GM18867 (cell line): Measurements from ENCODE around the gene DEGS2.
"Not testable (repeated sequence)": the region's sequence is repeated elsewhere in the genome, so short reads cannot be mapped to it uniquely, and the experiment has no call there.

ENCODE experiments used
- ATAC-seq: cut with Tn5 transposase; IDR thresholded peaks from one replicate; pipeline ENCODE4 v1.9.1; 2021; ENCODE audit warnings: mild to moderate bottlenecking, moderate library complexity; ENCODE audit not compliant: unreplicated experiment

DEGS2 gene

GRCh38 chr14:100180671-100181070, 21.2 kb upstream of the DEGS2 start:
- ATAC-seq: not testable (repeated sequence)

GRCh38 chr14:100178691-100179090, 19.2 kb upstream of the DEGS2 start:
- ATAC-seq: no peak

GRCh38 chr14:100176811-100177327, 17.4 kb upstream of the DEGS2 start:
- ATAC-seq: no peak

DNA sequence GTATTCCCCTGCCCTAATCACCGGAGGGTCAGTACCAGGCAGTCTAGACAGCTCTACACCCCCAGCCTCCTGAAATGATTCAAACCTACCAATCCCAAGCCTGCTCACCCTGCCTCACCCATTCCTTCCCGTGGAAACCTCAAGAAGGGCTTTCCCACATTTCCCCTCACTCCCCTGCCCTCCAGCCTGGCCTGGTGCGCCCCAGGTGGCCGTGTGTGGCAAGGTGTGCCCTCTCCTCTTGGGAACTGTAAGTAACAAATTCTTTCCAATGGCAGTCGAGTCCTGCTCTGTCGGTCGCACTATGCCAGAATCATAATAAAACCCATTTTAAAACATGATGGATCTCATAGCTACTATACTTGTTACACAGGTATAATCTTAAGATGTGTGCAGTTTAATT, 13.9 kb upstream of the DEGS2 start:
- no peak for ATAC-seq

DNA sequence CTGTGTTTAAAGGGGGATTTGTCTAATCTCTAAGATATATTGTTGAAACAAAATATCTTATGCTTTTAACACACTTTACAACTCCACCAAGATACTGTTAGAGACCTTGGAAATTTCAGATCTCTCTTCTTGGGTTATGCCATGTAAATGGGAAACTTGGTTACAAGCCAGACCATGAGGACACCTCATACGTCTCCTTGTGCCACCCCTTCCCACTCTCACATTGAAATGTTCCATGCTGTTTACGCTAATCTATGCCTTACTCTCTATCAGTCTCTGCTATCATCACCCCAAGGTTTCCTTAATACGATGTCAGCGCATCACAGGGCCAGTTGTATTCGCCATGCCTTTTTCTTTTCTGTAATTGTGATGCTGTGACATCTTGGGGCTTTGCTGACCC, 13.4 kb upstream of the DEGS2 start:
- no peak for ATAC-seq

GRCh38 chr14:100170880-100171279, 11.4 kb upstream of the DEGS2 start:
- ATAC-seq: no peak

DNA sequence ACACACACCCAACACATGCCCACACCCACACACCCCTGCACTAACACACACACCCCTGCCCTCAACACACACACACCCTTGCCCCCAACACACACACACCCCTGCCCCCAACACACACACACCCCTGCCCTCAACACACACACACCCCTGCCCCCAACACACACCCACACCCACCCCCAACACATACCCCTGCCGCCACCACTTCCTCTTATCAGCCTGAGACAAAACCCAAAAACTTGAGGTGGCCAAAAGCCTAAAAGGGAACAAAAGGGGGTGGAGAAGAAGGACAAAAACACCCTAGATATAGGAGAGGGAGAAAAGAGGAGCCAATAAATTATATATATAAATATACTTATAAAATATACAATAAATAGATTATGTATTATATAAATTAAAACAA, 9.1 kb upstream of the DEGS2 start:
- no peak for ATAC-seq

DNA sequence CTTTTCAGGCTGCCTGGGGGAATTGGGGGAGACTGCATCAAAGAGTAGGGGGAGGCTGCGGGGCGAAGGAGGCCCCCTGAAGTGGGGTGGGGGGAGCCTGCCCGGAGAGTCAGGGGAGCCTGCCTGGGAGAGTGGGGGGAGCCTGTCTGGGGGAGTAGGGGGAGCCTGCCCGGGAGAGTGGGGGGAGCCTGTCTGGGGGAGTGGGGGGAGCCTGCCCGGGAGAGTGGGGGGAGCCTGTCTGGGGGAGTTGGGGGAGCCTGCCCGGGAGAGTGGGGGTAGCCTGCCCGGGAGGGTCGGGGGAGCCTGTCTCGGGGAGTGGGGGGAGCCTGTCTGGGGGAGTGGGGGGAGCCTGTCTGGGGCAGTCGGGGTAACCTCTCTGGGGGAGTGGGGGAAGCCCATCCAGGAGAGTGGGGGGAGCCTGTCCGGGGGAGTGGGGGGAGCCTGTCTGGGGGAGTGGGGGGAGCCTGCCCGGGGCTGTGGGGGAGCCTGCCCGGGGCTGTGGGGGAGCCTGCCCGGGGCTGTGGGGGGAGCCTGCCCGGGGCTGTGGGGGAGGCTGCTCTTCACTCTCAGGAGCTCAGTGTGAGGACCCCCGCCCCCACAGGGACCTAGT, 6.5 kb upstream of the DEGS2 start:
- ATAC-seq: no peak

DNA sequence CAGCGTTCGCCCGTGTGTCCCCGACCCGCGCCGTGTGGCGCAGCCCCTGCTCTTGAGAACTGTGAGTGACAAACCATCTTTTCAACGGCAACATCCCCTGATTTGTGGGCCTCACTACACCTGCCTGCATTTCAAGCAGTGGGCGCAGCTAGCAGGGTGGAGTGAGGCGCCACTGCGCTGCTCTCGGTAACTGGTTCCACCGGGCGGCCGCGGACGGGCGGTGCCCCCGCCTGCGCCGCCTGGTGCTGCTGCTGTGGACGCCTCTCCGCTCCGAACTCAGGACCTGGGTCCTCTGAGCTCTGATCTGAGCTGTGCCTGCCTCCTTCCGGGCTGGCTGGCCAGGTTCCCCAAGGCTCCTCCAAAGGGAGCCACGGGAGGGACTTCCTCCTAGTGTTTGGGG, 5.9 kb upstream of the DEGS2 start:
- no peak for ATAC-seq

GRCh38 chr14:100160534-100160916, 1.1 kb upstream of the DEGS2 start:
- ATAC-seq: no peak

DNA sequence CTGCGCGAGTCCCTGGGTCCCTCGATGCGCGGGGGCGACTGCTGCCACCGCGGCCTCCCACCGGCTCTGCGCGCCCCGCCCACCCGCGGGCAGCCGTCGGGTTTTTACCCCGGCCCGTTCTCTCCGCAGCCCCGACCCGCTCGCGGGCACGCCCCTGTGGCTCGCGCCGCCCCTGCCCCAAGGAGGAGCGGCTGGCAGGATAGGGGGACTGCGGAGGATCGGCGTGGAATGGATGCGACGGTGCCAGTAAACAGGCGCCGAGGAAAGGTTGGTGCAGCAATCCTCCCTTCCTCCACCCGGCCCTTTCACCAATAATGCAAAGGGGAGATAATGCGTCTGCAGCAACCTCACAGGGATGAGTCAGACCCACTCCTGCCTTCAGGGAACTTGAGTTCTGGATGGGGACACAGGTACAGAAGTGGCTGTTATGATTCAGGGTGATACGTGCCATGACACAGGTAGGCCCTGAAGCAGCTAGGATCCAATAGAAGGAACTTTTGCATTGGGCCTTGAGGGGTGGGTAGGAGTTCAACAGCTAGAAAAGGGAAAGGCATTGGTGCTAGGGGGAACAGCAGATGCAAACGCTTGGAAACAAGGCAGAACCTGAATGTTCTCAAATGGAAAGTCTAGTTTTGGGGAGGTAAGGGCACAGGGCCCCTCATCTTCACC, 554 bp upstream of the DEGS2 start:
- ATAC-seq: no peak

DNA sequence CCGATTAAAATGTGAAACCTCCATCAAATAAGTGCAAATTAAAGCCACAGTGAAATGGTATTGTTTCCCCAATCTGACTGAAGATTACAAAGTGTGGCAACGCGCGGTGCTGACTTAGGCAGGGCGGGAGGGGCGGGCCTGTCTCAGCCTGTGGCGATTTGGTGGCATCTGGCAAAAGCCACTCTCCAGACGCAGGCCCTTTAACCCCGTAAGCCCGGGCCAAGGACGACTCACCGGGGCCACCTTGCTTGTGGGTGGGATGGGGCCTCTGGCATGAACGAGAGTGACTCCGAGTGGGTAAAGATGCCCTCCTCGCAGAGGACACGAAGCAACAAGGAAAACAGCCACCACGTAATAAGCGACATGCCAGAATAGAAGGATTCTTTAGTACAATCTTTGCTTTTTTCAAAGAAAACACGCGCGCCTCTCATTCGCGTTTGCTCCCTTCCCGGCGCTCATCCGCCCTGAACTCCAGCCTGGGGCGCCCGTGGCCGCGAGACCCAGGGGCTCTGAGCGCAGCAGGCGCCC, 815 bp downstream of the DEGS2 start:
- ATAC-seq: no peak

DNA sequence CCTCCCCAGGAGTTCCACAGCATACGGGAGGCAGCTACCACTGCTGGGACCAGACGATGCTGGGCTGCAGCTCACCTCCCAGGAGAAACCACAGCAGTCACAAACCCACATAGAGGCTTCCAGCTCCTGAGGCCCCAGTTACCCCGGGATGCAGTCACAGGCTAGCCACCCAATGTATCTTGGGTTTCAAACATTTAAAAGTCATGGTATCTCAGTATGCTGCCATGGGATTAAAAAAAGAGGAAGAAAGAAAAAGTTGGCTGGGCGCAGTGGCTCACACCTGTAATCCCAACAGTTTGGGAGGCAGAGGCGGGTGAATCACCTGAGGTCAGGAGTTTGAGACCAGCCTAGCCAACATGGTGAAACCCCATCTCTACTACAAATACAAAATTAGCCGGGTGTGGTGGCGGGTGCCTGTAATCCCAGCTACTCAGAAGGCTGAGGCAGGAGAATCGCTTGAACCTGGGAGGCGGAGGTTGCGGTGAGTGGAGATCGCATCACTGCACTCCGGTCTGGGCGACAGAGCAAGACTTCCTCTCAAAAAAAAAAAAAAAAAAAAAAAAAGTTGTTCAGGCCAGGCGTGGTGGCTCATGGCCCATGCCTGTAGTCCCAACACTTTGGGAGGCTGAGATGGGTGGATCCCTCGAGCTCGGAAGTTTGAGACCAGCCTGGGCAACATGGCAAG, 1.8 kb downstream of the DEGS2 start:
- ATAC-seq: not testable (repeated sequence)

GRCh38 chr14:100156776-100157175, 2.7 kb downstream of the DEGS2 start:
- no peak for ATAC-seq

DNA sequence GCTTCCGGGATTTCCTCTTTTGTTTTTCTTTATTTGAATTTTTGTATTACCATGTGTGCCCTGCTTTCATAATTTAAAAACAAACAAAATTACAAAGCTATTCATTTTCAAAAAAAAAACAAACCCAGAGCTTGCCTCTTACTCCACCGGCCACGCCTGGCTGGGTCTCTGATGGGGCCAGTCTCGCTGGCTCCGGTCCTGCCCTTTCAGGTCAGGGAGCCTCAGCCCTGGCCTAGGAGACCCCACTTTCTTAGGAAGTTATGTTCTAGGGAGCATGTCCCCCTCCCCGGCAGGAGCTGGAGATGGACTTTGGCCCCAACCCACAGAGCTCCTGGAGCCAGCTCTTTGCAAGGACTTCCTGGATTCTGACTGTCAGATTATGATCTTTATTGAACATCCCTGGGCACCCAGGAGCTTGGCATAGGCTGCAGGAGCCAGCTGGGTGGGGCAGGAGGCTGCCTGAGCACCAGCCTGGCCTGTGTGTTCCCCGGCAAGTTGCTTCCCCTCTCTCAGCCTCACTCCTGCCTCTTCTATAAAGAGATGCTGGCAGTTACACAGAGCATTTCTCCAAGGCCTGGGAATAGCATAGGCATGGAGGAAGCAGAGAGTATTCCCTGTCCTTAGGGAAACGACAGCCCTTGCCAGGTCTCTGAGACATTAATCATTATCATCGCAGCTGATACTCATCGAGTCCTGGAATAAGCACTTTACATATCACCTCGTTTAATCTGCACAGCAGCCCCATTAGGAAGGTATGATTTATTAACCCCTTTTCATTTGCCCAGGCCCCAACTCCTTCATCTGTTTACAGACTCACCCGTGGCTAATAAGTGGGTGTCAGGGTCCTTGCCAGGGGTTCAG, 3.5 kb downstream of the DEGS2 start:
- no peak for ATAC-seq

DNA sequence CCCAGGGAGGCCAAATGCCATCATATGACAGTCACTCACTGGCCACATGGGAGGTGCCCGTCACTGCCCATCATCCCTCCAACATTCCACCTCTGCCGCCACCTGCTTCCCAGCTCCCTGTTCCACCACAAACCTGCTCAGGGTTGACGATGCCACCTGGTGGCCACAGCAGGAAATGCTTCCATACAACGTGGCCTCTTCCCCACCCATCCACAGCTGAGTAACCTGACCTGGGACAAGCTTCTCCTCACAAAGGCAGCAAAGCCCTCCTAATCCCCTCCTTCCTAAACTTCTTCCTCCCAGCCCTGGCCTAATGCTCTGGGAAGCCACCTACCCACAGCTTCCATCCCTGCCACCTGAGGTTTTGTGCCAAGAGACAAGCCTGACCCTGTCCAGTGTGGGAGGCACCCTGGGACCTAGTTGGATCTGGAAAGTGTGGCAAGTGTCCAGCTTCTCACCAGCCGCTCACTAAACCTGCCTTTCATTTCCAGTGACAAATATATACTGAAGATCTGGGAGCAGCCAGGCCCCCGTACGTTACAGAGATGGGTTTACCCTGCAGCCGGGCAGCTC, 4.3 kb downstream of the DEGS2 start:
- ATAC-seq: no peak

DNA sequence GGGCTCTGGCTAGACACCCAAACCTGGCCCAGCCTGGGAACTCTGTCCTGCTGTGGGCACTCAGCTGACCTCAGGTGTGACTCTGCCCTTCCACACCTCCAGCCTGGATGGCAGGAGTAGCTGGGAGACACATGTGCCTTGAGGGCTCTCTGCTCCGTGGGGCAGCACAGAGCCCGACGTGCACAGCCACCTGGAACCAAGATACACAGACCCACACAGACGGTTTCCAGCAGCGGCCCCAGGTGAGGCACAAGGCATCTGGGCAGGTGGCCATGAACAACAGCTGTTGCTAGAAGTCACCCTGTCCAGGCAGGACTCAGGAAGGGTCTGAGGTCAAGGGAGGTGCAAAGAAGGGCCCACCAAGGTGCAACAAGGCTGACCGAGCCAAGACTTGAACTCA, 5.9 kb downstream of the DEGS2 start:
- ATAC-seq: no peak

DNA sequence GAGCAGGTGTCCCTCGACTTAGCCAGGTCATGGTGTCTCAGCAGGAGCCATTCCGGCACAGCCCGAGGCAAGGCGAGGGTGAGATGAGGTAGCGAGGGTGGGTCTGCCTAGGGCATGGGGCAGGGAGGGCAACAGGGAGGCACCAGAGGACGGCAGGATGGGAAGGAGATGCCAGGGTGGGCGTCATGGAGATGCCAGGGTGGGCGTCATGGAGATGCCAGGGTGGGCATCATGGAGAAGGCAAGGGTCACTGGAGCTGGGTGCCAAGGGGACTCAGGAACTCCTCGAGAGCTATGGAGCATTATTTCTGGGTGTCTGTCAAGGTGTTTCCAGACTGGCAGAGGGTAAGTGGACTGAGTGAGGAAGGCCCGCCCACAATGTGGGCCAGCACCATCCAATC, 7.4 kb downstream of the DEGS2 start:
- ATAC-seq: no peak

GRCh38 chr14:100150932-100151587, 8.4 kb downstream of the DEGS2 start:
- no peak for ATAC-seq
